ENCODE measurements around the gene COL25A1. TPM values are rescaled to one million over a fixed set of nuclear protein-coding genes. Genes with fewer than 3 reads are reported as not detected.

COL25A1 gene
- total RNA-seq, 1 experiment from 2014 or later = not detected

GRCh38 chr4:108946237-108946636 is 356.2 kb downstream of the COL25A1 start:
- Histone ChIP-seq H3K4me2 (ENCODE audit: low read length) (no peak overlapping the region), H3K9me2 (ENCODE audit: insufficient read depth) (no peaks in the 10 kb centered on the region), H3K9ac (ENCODE audit: low read length) (no peak overlapping the region), H3K4me3 (replicated peaks in 1 of 2; ENCODE audit: low read depth in 1 of 2, low read length in 2 of 2) (no peak overlapping the region), H2AFZ (ENCODE audit: low read depth, low read length, poor library complexity, severe bottlenecking) (no peak overlapping the region), H3K27me3 (ENCODE audit: insufficient read depth, low read length) (peaks cover 31% of the 10 kb centered on the region; the same call in 1 of the 2 replicates), H3K4me1 (ENCODE audit: control insufficient read depth in 1 of 2, insufficient read depth in 2 of 2, low read length in 2 of 2) (no peaks in the 10 kb centered on the region), H3K79me2 (ENCODE audit: insufficient read depth, low read length) (no peaks in the 10 kb centered on the region), H3K27ac (ENCODE audit: low read depth, low read length) (no peak overlapping the region), H3K9me3 (ENCODE audit: control insufficient read depth in 1 of 2, insufficient read depth in 1 of 2, low read depth in 1 of 2, low read length in 2 of 2) (no peaks in the 10 kb centered on the region), H3K36me3 (ENCODE audit: control insufficient read depth in 1 of 2, insufficient read depth in 2 of 2, low read length in 2 of 2) (no peaks in the 10 kb centered on the region), H4K20me1 (ENCODE audit: insufficient read depth) (no peaks in the 10 kb centered on the region)
- BruUV-seq (replicated peaks) = no TSS peak
- TF ChIP-seq POLR2AphosphoS5 (IDR thresholded peaks at IDR 0.05; ENCODE audit: low read depth, low read length) (no peak), EGR1 (IDR thresholded peaks at IDR 0.05; ENCODE audit: low read depth) (no peak), EZH2 (IDR thresholded peaks at IDR 0.05) (no peak), ZNF274 (IDR thresholded peaks at IDR 0.05; ENCODE audit: low read depth, low read length) (no peak), ELF1 (IDR thresholded peaks at IDR 0.05; ENCODE audit: borderline replicate concordance, low read depth) (no peak), YY1 (IDR thresholded peaks at IDR 0.05; ENCODE audit: extremely low read depth, insufficient replicate concordance, low read depth, low read length) (no peak), JUND (IDR thresholded peaks at IDR 0.05) (no peak), CEBPB (IDR thresholded peaks at IDR 0.05; ENCODE audit: low read depth) (no peak), TCF7L2 (IDR thresholded peaks at IDR 0.05; ENCODE audit: borderline replicate concordance, extremely low read depth, insufficient read depth, insufficient read length) (no peak), RAD21 (IDR thresholded peaks at IDR 0.05; ENCODE audit: low read depth) (no peak), ZFX (IDR thresholded peaks at IDR 0.05) (no peak), FOSL1 (IDR thresholded peaks at IDR 0.05; ENCODE audit: low read depth) (no peak), POLR2A (IDR thresholded peaks at IDR 0.05; ENCODE audit: borderline replicate concordance, extremely low read depth, insufficient read depth, insufficient read length) (no peak), SP1 (IDR thresholded peaks at IDR 0.05; ENCODE audit: low read depth) (no peak)
- intact Hi-C loops (cut with micrococcal nuclease) = no loop called here
- CTCF ChIA-PET = no interaction called here
- POLR2A ChIA-PET = no interaction called here
- RAD21 ChIA-PET (ENCODE audit: low non-redundant PET in 1 of 2, low total read pairs in 2 of 2, uncharacterized antibody in 2 of 2, unreplicated experiment in 2 of 2) = no interaction called here
- no peak for ATAC-seq
- no peak for DNase-seq (ENCODE audit: low read depth, low spot score)
